Measurements from ENCODE around the gene MYEOV.

The MYEOV gene

GRCh38 chr11:69293819-69294505, at the start of gene MYEOV:
MYEOV (plus strand) TSS chr11:69294155; CDS start chr11:69295355, 1,200 bp downstream.
- DNase-seq (ENCODE audit: low spot score) = no peak

GRCh38 chr11:69244266-69244665, 49.7 kb upstream of the MYEOV start:
- no peak for DNase-seq (ENCODE audit: low spot score)

- DNase-seq (ENCODE audit: low spot score) = no peak
Measured at GRCh38 chr11:69245041-69245440, 48.9 kb upstream of the MYEOV start.

GRCh38 chr11:69245491-69246345, 48.2 kb upstream of the MYEOV start:
- DNase-seq (ENCODE audit: low spot score) = no peak

GRCh38 chr11:69249311-69250185, 44.4 kb upstream of the MYEOV start:
- DNase-seq (ENCODE audit: low spot score) = no peak

GRCh38 chr11:69250186-69251056, 43.5 kb upstream of the MYEOV start:
- DNase-seq (ENCODE audit: low spot score) = no peak

- no peak for DNase-seq (ENCODE audit: low spot score)
Measured at GRCh38 chr11:69251057-69251393, 42.9 kb upstream of the MYEOV start.

GRCh38 chr11:69251639-69252489, 42.1 kb upstream of the MYEOV start:
- no peak for DNase-seq (ENCODE audit: low spot score)

- no peak for DNase-seq (ENCODE audit: low spot score)
Measured at GRCh38 chr11:69252490-69252837, 41.5 kb upstream of the MYEOV start.

GRCh38 chr11:69253028-69253427, 40.9 kb upstream of the MYEOV start:
- no peak for DNase-seq (ENCODE audit: low spot score)

GRCh38 chr11:69257134-69257533, 36.8 kb upstream of the MYEOV start:
- DNase-seq (ENCODE audit: low spot score) = no peak

- no peak for DNase-seq (ENCODE audit: low spot score)
Measured at GRCh38 chr11:69257838-69258658, 35.9 kb upstream of the MYEOV start.

GRCh38 chr11:69259096-69259495, 34.9 kb upstream of the MYEOV start:
- DNase-seq (ENCODE audit: low spot score) = no peak

GRCh38 chr11:69260622-69261021, 33.3 kb upstream of the MYEOV start:
- no peak for DNase-seq (ENCODE audit: low spot score)

- no peak for DNase-seq (ENCODE audit: low spot score)
Measured at GRCh38 chr11:69261116-69261515, 32.8 kb upstream of the MYEOV start.

GRCh38 chr11:69262918-69263735, 30.8 kb upstream of the MYEOV start:
- no peak for DNase-seq (ENCODE audit: low spot score)

GRCh38 chr11:69263736-69264052, 30.3 kb upstream of the MYEOV start:
- no peak for DNase-seq (ENCODE audit: low spot score)

- no peak for DNase-seq (ENCODE audit: low spot score)
Measured at GRCh38 chr11:69264486-69264885, 29.5 kb upstream of the MYEOV start.

GRCh38 chr11:69265210-69265609, 28.7 kb upstream of the MYEOV start:
- no peak for DNase-seq (ENCODE audit: low spot score)

All from pons (tissue), 1 donor.